GM23248 (cell line): ENCODE data around the gene RBMS1. TPM values are rescaled to one million over a fixed set of nuclear protein-coding genes. Genes with fewer than 3 reads are reported as not detected.

ENCODE experiments used
- DNase-seq: peaks from one replicate; pipeline ENCODE4 v3.0.0-alpha.2; 2015
- H2AFZ ChIP-seq: fragments of 200-600 bp; sonication (generic); 2 replicates; pipeline ENCODE4 v1.6.1; 2016; ENCODE audit warnings: antibody characterized with exemption
- H3F3A ChIP-seq: fragments of 200-600 bp; sonication (generic); 2 replicates; pipeline ENCODE4 v1.6.1; 2016; ENCODE audit warnings: mild to moderate bottlenecking, antibody characterized with exemption, mixed run types; ENCODE audit not compliant: insufficient read depth
- H3K27ac ChIP-seq: fragments of 200-600 bp; sonication (generic); 2 replicates; pipeline ENCODE4 v1.5.1; 2016; ENCODE audit warnings: mild to moderate bottlenecking
- H3K27me3 ChIP-seq: fragments of 200-600 bp; sonication (generic); replicated peaks from 2 replicates; pipeline ENCODE4 v1.6.1; 2016; ENCODE audit warnings: mild to moderate bottlenecking; ENCODE audit not compliant: insufficient read depth
- H3K36me3 ChIP-seq: fragments of 200-600 bp; sonication (generic); 2 replicates; pipeline ENCODE4 v1.6.1; 2016; ENCODE audit warnings: low read depth, mild to moderate bottlenecking
- H3K4me1 ChIP-seq: fragments of 200-600 bp; sonication (generic); 2 replicates; pipeline ENCODE4 v1.6.1; 2016; ENCODE audit warnings: mild to moderate bottlenecking; ENCODE audit not compliant: insufficient read depth
- H3K4me2 ChIP-seq: fragments of 200-600 bp; sonication (generic); one replicate; pipeline ENCODE4 v1.6.1; 2016; ENCODE audit warnings: mild to moderate bottlenecking; ENCODE audit not compliant: unreplicated experiment
- H3K4me3 ChIP-seq: fragments of 200-600 bp; sonication (generic); 2 replicates; pipeline ENCODE4 v1.5.1; 2016; ENCODE audit warnings: mild to moderate bottlenecking
- H3K79me2 ChIP-seq: fragments of 200-600 bp; sonication (generic); 2 replicates; pipeline ENCODE4 v1.6.1; 2016; ENCODE audit warnings: mild to moderate bottlenecking; ENCODE audit not compliant: insufficient read depth
- H3K9ac ChIP-seq: fragments of 200-600 bp; sonication (generic); 2 replicates; pipeline ENCODE4 v1.6.1; 2016; ENCODE audit warnings: mild to moderate bottlenecking
- H3K9me2 ChIP-seq: fragments of 200-600 bp; sonication (generic); 2 replicates; pipeline ENCODE4 v1.6.1; 2016; ENCODE audit warnings: mixed run types, mild to moderate bottlenecking, moderate library complexity; ENCODE audit not compliant: insufficient read depth
- H3K9me3 ChIP-seq: fragments of 200-600 bp; sonication (generic); one replicate; pipeline ENCODE4 v1.6.1; 2017; ENCODE audit warnings: low read depth
- H4K20me1 ChIP-seq: fragments of 200-600 bp; sonication (generic); 2 replicates; pipeline ENCODE4 v1.6.0; 2016; ENCODE audit not compliant: insufficient read depth
- EZH2 ChIP-seq: fragments of 200-600 bp; sonication (generic); IDR thresholded peaks from 2 replicates; pipeline ENCODE4 v1.6.1; 2018; ENCODE audit warnings: antibody characterized with exemption, mild to moderate bottlenecking; ENCODE audit not compliant: insufficient read depth, poor library complexity, severe bottlenecking
- EZH2phosphoT487 ChIP-seq: fragments of 200-600 bp; sonication (generic); IDR thresholded peaks from 2 replicates; pipeline ENCODE4 v1.6.1; 2018; ENCODE audit warnings: antibody characterized with exemption, moderate library complexity, mild to moderate bottlenecking, low read depth; ENCODE audit not compliant: insufficient read depth
- WGBS, 2 experiments: methylation state at CpG; one replicate each; pipeline ENCODE4 v1.1.6; 2015 to 2017; ENCODE audit warnings: low lambda C conversion rate in 2 of 2, low coverage in 1 of 2; ENCODE audit errors: missing lambda C conversion rate in 2 of 2; 5-methylcytosine and 5-hydroxymethylcytosine counted together
- in situ Hi-C: fragments of 300-500 bp; cut with MboI; formaldehyde crosslinking; loops from 2 replicates; pipeline ENCODE4 v1.15.0; 2020
- polyA plus RNA-seq: library from polyadenylated mRNA; unstranded; fragments of >200 nt; fragmentation: Nextera tagmentation; extraction: Ambion mirVana; gene quantifications from 2 replicates; pipeline ENCODE4 v1.2.1, GENCODE V29; 2016
- total RNA-seq: library from RNA; depleted of rRNA; stranded (reverse); fragments of >200 nt; shearing (Covaris generic); gene quantifications from 2 replicates; pipeline ENCODE4 v1.2.3, GENCODE V29; 2014

Gene RBMS1
- total and polyA plus RNA-seq, 2 experiments from 2014 or later, result 72.3 to 91.7 TPM

DNA sequence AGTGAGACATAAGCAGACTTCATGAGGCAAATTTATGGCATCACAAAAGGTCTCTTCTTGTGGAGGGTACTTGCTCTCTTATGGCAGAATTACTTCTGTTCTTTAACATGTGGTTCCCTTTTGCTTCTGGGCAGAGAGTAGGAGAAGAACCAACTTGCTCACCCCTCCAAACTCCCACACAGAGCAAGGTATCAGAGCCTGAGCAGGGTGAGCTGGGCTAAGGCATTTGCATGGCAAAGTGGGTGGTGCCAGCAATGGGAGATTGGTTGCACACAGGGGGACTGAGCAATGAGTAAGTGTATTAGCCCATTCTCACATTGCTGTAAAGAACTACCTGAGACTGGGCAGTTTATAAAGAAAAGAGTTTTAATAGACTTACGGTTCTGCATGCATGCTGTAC is 229.3 kb downstream of the RBMS1 start:
- Histone ChIP-seq H3K4me1 (peaks cover 14% of the 10 kb centered on the region), H3F3A (peaks cover 50% of the 10 kb centered on the region), H4K20me1 (no peaks in the 10 kb centered on the region), H3K27ac (no peak overlapping the region), H3K9me3 (no peaks in the 10 kb centered on the region), H3K4me2 (no peak overlapping the region), H3K27me3 (no peaks in the 10 kb centered on the region), H3K9ac (no peak overlapping the region), H2AFZ (no peak overlapping the region), H3K9me2 (no peaks in the 10 kb centered on the region), H3K79me2 (no peaks in the 10 kb centered on the region), H3K4me3 (no peak overlapping the region), H3K36me3 (no peaks in the 10 kb centered on the region)
- 100% methylated on average over 1 of the region's 1 CpG for WGBS, 2 experiments
- in situ Hi-C loops, result loop anchor here (25.0 kb wide), 1 partner anchor 152 kb away; no protein-coding TSS in a partner anchor
- TF ChIP-seq EZH2, result no peak
- no peak for TF ChIP-seq EZH2phosphoT487
- DNase-seq, result no peak

GRCh38 chr2:160261732-160262131 is 231.9 kb downstream of the RBMS1 start:
- Histone ChIP-seq H3K4me2 (no peak overlapping the region), H3K79me2 (no peaks in the 10 kb centered on the region), H3K27me3 (no peaks in the 10 kb centered on the region), H3K36me3 (no peaks in the 10 kb centered on the region), H4K20me1 (no peaks in the 10 kb centered on the region), H3K9ac (no peak overlapping the region), H3F3A (peaks cover 25% of the 10 kb centered on the region), H2AFZ (no peak overlapping the region), H3K9me2 (no peaks in the 10 kb centered on the region), H3K27ac (no peak overlapping the region), H3K9me3 (no peaks in the 10 kb centered on the region), H3K4me1 (0 out of 2 replicates have a peak, but pooled peaks cover 8% of the 10 kb centered on the region), H3K4me3 (no peak overlapping the region)
- no peak for DNase-seq
- WGBS, 2 experiments, result 71 to 87% methylated on average over 2 of the region's 2 CpGs
- in situ Hi-C loops, result loop anchor here (25.0 kb wide), 1 partner anchor 149 kb away; no protein-coding TSS in a partner anchor
- no peak for TF ChIP-seq EZH2
- no peak for TF ChIP-seq EZH2phosphoT487

DNA sequence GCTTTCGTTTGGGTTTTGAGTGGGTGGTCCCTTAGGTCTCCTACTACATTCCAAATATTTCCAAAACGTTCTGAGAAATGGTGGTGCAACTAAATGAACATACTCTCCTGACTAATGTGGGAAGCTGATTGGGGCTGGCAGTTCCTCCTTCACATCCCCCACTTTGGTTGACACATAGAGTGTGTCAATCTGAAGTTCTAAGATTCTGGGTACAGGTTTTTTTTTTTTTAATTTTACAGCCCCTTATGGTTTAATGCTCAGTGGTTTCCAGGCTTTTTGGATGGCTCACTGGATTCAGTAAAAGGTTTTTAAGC is 235.2 kb downstream of the RBMS1 start:
- DNase-seq, result no peak
- H3K9me3 ChIP-seq, result no peaks in the 10 kb centered on the region
- H3F3A ChIP-seq, result peaks cover 6% of the 10 kb centered on the region; the same call in 1 of the 2 replicates
- in situ Hi-C loops, result loop anchor here (25.0 kb wide), 1 partner anchor 146 kb away; no protein-coding TSS in a partner anchor
- no peak overlapping the region for H2AFZ ChIP-seq
- H3K9ac ChIP-seq, result no peak overlapping the region
- H3K4me3 ChIP-seq, result no peak overlapping the region
- no peak overlapping the region for H3K4me2 ChIP-seq
- no peaks in the 10 kb centered on the region for H3K9me2 ChIP-seq
- H3K36me3 ChIP-seq, result no peaks in the 10 kb centered on the region
- H3K4me1 ChIP-seq, result peaks cover 18% of the 10 kb centered on the region
- WGBS, 2 experiments, result 64 to 76% methylated on average over 2 of the region's 2 CpGs
- TF ChIP-seq EZH2 (no peak), EZH2phosphoT487 (no peak)
- no peak overlapping the region for H3K27ac ChIP-seq
- H3K79me2 ChIP-seq, result no peaks in the 10 kb centered on the region
- H3K27me3 ChIP-seq, result no peaks in the 10 kb centered on the region
- H4K20me1 ChIP-seq, result no peaks in the 10 kb centered on the region

DNA sequence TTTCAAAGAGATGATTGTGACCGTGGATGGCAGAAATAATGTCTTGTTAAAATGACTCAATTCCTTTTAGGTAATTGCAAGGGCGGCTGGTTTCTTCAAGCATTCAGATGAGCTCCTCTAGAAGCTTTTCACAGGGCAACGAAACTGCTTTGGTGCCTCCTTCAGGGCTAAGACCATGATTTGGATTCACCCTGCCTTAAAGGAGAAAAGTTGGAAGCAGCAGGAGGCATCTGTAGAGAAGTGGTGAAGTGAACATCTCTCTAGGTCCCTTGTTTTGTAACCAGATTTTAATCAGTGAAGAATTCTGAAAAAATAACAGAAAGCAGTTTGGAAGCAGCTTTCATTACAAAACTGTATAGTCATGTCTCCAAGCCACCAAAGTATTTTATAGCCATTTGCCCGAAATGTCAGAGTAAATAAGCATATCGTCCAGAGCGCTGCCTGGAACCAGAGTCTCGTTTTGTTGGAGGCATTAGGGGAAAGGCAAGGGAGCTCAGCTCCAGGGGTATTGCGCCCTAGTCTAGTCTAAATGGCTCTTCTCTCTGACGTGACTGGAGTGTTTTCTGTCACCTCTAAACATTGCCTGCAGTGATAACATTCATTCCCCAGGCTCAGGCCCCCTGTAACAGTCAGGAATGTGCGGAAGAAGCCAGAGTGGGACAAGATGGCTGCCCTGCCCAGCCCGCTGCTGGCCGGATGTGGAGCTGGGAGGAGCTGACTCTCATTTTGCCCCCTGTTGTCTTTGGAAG is 235.7 kb downstream of the RBMS1 start:
- no peaks in the 10 kb centered on the region for H4K20me1 ChIP-seq
- in situ Hi-C loops, result loop anchor here (25.0 kb wide), 1 partner anchor 146 kb away; no protein-coding TSS in a partner anchor
- TF ChIP-seq EZH2phosphoT487, result no peak
- TF ChIP-seq EZH2, result no peak
- no peak for DNase-seq
- 91 to 93% methylated on average over 12 of the region's 12 CpGs for WGBS, 2 experiments
- H3K27me3 ChIP-seq, result no peaks in the 10 kb centered on the region
- no peaks in the 10 kb centered on the region for H3K36me3 ChIP-seq
- H3K4me1 ChIP-seq, result peaks cover 20% of the 10 kb centered on the region
- no peak overlapping the region for H3K4me2 ChIP-seq
- no peak overlapping the region for H2AFZ ChIP-seq
- peaks cover 6% of the 10 kb centered on the region; the same call in 1 of the 2 replicates for H3F3A ChIP-seq
- no peak overlapping the region for H3K9ac ChIP-seq
- no peaks in the 10 kb centered on the region for H3K79me2 ChIP-seq
- no peaks in the 10 kb centered on the region for H3K9me2 ChIP-seq
- H3K27ac ChIP-seq, result no peak overlapping the region
- H3K4me3 ChIP-seq, result no peak overlapping the region
- no peaks in the 10 kb centered on the region for H3K9me3 ChIP-seq
